Amniotic epithelial cell (primary cell): ENCODE results near the gene TCP1.
"Not testable (repeated sequence)": the region's sequence is repeated elsewhere in the genome, so short reads cannot be mapped to it uniquely, and the experiment has no call there.

Experiments
- DNase-seq: peaks from one replicate; pipeline ENCODE4 v3.0.0-alpha.2; 2010; ENCODE audit warnings: low read depth

The TCP1 gene

GRCh38 chr6:159777240-159777904 lies 12.0 kb downstream of the TCP1 start:
- no peak for DNase-seq

GRCh38 chr6:159772196-159772595 lies 17.2 kb downstream of the TCP1 start:
- DNase-seq = no peak

GRCh38 chr6:159769470-159769869 lies 19.9 kb downstream of the TCP1 start:
- DNase-seq = no peak

GRCh38 chr6:159766906-159767305 lies 22.5 kb downstream of the TCP1 start:
- no peak for DNase-seq

- no peak for DNase-seq
Measured at GRCh38 chr6:159762681-159763293, 26.6 kb downstream of the TCP1 start.

- DNase-seq = peak; percentile 90
Measured at GRCh38 chr6:159761873-159762680, 27.3 kb downstream of the TCP1 start, which contains the start of gene ACAT2. Gene ACAT2, plus strand, starts transcription at chr6:159762045. Its CDS starts 43 bp downstream, at chr6:159762088.

GRCh38 chr6:159761129-159761872 lies 28.1 kb downstream of the TCP1 start:
- DNase-seq = peak; percentile 15

GRCh38 chr6:159760602-159761057 lies 28.8 kb downstream of the TCP1 start:
- peak; percentile 59 for DNase-seq

- DNase-seq = no peak
Measured at GRCh38 chr6:159759645-159760044, 29.8 kb downstream of the TCP1 start.

GRCh38 chr6:159758031-159759001 lies 31.1 kb downstream of the TCP1 start:
- peak; percentile 85 for DNase-seq

- DNase-seq = no peak
Measured at GRCh38 chr6:159756508-159756907, 32.9 kb downstream of the TCP1 start.

- peak; percentile 54 for DNase-seq
Measured at GRCh38 chr6:159754959-159755914, 34.2 kb downstream of the TCP1 start.

- no peak for DNase-seq
Measured at GRCh38 chr6:159754401-159754800, 35.0 kb downstream of the TCP1 start.

GRCh38 chr6:159753081-159753872 lies 36.1 kb downstream of the TCP1 start:
- peak; percentile 27 for DNase-seq

- DNase-seq = no peak
Measured at GRCh38 chr6:159751448-159751847, 38.0 kb downstream of the TCP1 start.

- not testable (repeated sequence) for DNase-seq
Measured at GRCh38 chr6:159748127-159748526, 41.3 kb downstream of the TCP1 start.

- DNase-seq = no peak
Measured at GRCh38 chr6:159746759-159747158, 42.6 kb downstream of the TCP1 start.

- no peak for DNase-seq
Measured at GRCh38 chr6:159745081-159745480, 44.3 kb downstream of the TCP1 start.

- no peak for DNase-seq
Measured at GRCh38 chr6:159742165-159742564, 47.2 kb downstream of the TCP1 start.
